HCT116 (cell line): ENCODE data around the gene ELAC1. TPM values are rescaled to one million over a fixed set of nuclear protein-coding genes. Genes with fewer than 3 reads are reported as not detected.

ENCODE experiments used
- ATAC-seq: fragments of 200-7000 bp; cut with Tn5 transposase; 2 replicates; pipeline ENCODE4 v1.9.1; 2020; ENCODE audit warnings: mild to moderate bottlenecking, moderate library complexity
- BruUV-seq: library from RNA; stranded (reverse); fragments of 400-500 nt; replicated peaks from 2 replicates; lab custom pipeline; 2021; lab: Mats Ljungman, UMichigan
- CTCF ChIA-PET: fragments of 300-600 bp; sonication (Branson Sonifier 250); formaldehyde crosslinking; loops from one replicate; lab custom pipeline; 2021; ENCODE audit warnings: antibody characterized with exemption; lab: Charles Lee
- POLR2A ChIA-PET: fragments of 300-600, 350-600 bp; sonication (Branson Sonifier 250); formaldehyde crosslinking; loops from one replicate; lab custom pipeline; 2021; ENCODE audit warnings: antibody characterized with exemption; lab: Charles Lee
- RAD21 ChIA-PET, 2 experiments: fragments of 300-600 bp; sonication (Branson Sonifier 250); formaldehyde crosslinking; loops; one replicate each; lab custom pipeline; 2023; ENCODE audit warnings: low total read pairs in 2 of 2; ENCODE audit not compliant: uncharacterized antibody in 2 of 2, unreplicated experiment in 2 of 2, low non-redundant PET in 1 of 2; lab: Charles Lee
- DNase-seq: peaks from one replicate; pipeline ENCODE4 v3.0.0-alpha.2; 2010; ENCODE audit warnings: low read depth, low spot score
- H2AFZ ChIP-seq: fragments of 200-600 bp; shearing (Covaris generic), sonication (generic); 2 replicates; pipeline ENCODE4 v1.6.1; 2017; ENCODE audit warnings: low read depth, mixed run types, mixed read lengths, antibody characterized with exemption, low read length; ENCODE audit not compliant: poor library complexity, severe bottlenecking
- H3K27ac ChIP-seq: 2 replicates; pipeline ENCODE4 v1.5.1; 2012; ENCODE audit warnings: low read depth, low read length
- H3K27me3 ChIP-seq: fragments of 200-600 bp; sonication (generic); 2 replicates; pipeline ENCODE4 v1.6.1; 2016; ENCODE audit warnings: mixed run types, low read length, mixed read lengths; ENCODE audit not compliant: insufficient read depth
- H3K36me3 ChIP-seq, 2 experiments: fragments of 200-500 bp in 1 of 2; fragments of 200-600 bp in 1 of 2; sonication (Bioruptor generic) in 1 of 2; sonication (generic) in 1 of 2; 2 replicates each; pipeline versions ENCODE4 v1.5.1 to v1.6.1; 2014 to 2016; ENCODE audit warnings: low read length in 2 of 2, inconsistent platforms in 1 of 2, mixed read lengths in 1 of 2, mixed run types in 1 of 2; ENCODE audit not compliant: insufficient read depth in 2 of 2, control insufficient read depth in 1 of 2
- H3K4me1 ChIP-seq, 2 experiments: fragments of 200-600 bp in 1 of 2; sonication (generic) in 1 of 2; 2 replicates each; pipeline versions ENCODE4 v1.5.1 to v1.6.1; 2012 to 2017; ENCODE audit warnings: low read length in 2 of 2, inconsistent platforms in 1 of 2, mild to moderate bottlenecking in 1 of 2, mixed read lengths in 1 of 2, mixed run types in 1 of 2, moderate library complexity in 1 of 2; ENCODE audit not compliant: insufficient read depth in 2 of 2, control insufficient read depth in 1 of 2
- H3K4me2 ChIP-seq: fragments of 200-600 bp; sonication (generic); 2 replicates; pipeline ENCODE4 v1.6.1; 2017; ENCODE audit warnings: mixed run types, low read length, mixed read lengths
- H3K4me3 ChIP-seq, 2 experiments: fragments of 200-600 bp in 1 of 2; sonication (generic) in 1 of 2; replicated peaks in 1 of 2; 2 replicates each; pipeline ENCODE4 v1.5.1; 2011 to 2016; ENCODE audit warnings: low read length in 2 of 2, control low read depth in 1 of 2, low read depth in 1 of 2, mild to moderate bottlenecking in 1 of 2, mixed read lengths in 1 of 2, mixed run types in 1 of 2
- H3K79me2 ChIP-seq: fragments of 200-600 bp; sonication (generic); 2 replicates; pipeline ENCODE4 v1.6.1; 2017; ENCODE audit warnings: mild to moderate bottlenecking, mixed run types, low read length, moderate library complexity, mixed read lengths; ENCODE audit not compliant: insufficient read depth
- H3K9ac ChIP-seq: fragments of 200-600 bp; sonication (generic); 2 replicates; pipeline ENCODE4 v1.6.1; 2016; ENCODE audit warnings: low read length, mixed read lengths
- H3K9me2 ChIP-seq: fragments of 200-600 bp; sonication (generic), shearing (Covaris generic); 2 replicates; pipeline ENCODE4 v1.6.1; 2017; ENCODE audit warnings: mixed run types, mild to moderate bottlenecking, moderate library complexity; ENCODE audit not compliant: insufficient read depth
- H3K9me3 ChIP-seq, 2 experiments: fragments of 200-500 bp in 1 of 2; fragments of 200-600 bp in 1 of 2; sonication (Bioruptor generic) in 1 of 2; sonication (generic) in 1 of 2; 2 replicates each; pipeline ENCODE4 v1.6.1; 2014 to 2017; ENCODE audit warnings: low read length in 2 of 2, mixed read lengths in 2 of 2, inconsistent platforms in 1 of 2, low read depth in 1 of 2, mild to moderate bottlenecking in 1 of 2, mixed run types in 1 of 2, moderate library complexity in 1 of 2; ENCODE audit not compliant: control insufficient read depth in 1 of 2, insufficient read depth in 1 of 2
- H4K20me1 ChIP-seq: fragments of 200-600 bp; sonication (generic), shearing (Covaris generic); 2 replicates; pipeline ENCODE4 v1.6.1; 2017; ENCODE audit warnings: mixed run types, mild to moderate bottlenecking, moderate library complexity; ENCODE audit not compliant: insufficient read depth
- CBX3 ChIP-seq: IDR thresholded peaks from 2 replicates; pipeline ENCODE4 v1.6.1; 2012; ENCODE audit warnings: low read depth
- EGR1 ChIP-seq: IDR thresholded peaks from 2 replicates; pipeline ENCODE4 v1.6.1; 2012; ENCODE audit warnings: low read depth
- ELF1 ChIP-seq: IDR thresholded peaks from 2 replicates; pipeline ENCODE4 v1.6.1; 2012; ENCODE audit warnings: low read depth, borderline replicate concordance
- EZH2 ChIP-seq: fragments of 200-600 bp; sonication (generic); IDR thresholded peaks from 2 replicates; pipeline ENCODE4 v1.6.1; 2017; ENCODE audit warnings: antibody characterized with exemption, mixed run types
- EZH2phosphoT487 ChIP-seq: fragments of 200-600 bp; IDR thresholded peaks from 2 replicates; pipeline ENCODE4 v1.6.1; 2018; ENCODE audit warnings: antibody characterized with exemption, borderline replicate concordance
- POLR2AphosphoS5 ChIP-seq: IDR thresholded peaks from 2 replicates; pipeline ENCODE4 v1.6.1; 2011; ENCODE audit warnings: mild to moderate bottlenecking, low read depth, low read length, moderate library complexity
- SP1 ChIP-seq: IDR thresholded peaks from 2 replicates; pipeline ENCODE4 v1.6.1; 2012; ENCODE audit warnings: low read depth
- TCF7L2 ChIP-seq: IDR thresholded peaks from 2 replicates; pipeline ENCODE4 v1.7.0; 2011; ENCODE audit warnings: borderline replicate concordance, inconsistent platforms; ENCODE audit not compliant: insufficient read depth, insufficient read length; ENCODE audit errors: extremely low read depth
- YY1 ChIP-seq: IDR thresholded peaks from 2 replicates; pipeline ENCODE4 v1.6.1; 2011; ENCODE audit warnings: low read length, low read depth, moderate library complexity, mild to moderate bottlenecking; ENCODE audit not compliant: insufficient replicate concordance; ENCODE audit errors: extremely low read depth
- ZFX ChIP-seq: fragments of 450-650 bp; IDR thresholded peaks from 2 replicates; pipeline ENCODE4 v1.6.1; 2017
- intact Hi-C: fragments of 100-400 bp; cut with micrococcal nuclease; formaldehyde crosslinking; loops from 2 replicates; pipeline ENCODE4 v1.10.0; 2022
- total RNA-seq: library from RNA; stranded (reverse); gene quantifications from one replicate; pipeline ENCODE4 v1.2.1, GENCODE V29; 2021; ENCODE audit not compliant: unreplicated experiment
- TF ChIP-seq, protein P1 (sequence below): IDR thresholded peaks from 2 replicates; pipeline ENCODE4 v1.6.1; 2012
- TF ChIP-seq, protein P2 (sequence below), 3 experiments: fragments of 200-600 bp in 1 of 3; sonication (generic) in 1 of 3; IDR thresholded peaks in 2 of 3; conservative IDR thresholded peaks in 1 of 3; 2 replicates each; pipeline ENCODE4 v1.5.1; 2012 to 2017; ENCODE audit warnings: low read depth in 2 of 3, low read length in 2 of 3, antibody characterized with exemption in 1 of 3, borderline replicate concordance in 1 of 3, control low read depth in 1 of 3, mild to moderate bottlenecking in 1 of 3, mixed read lengths in 1 of 3, mixed run types in 1 of 3, moderate library complexity in 1 of 3; ENCODE audit not compliant: insufficient read depth in 1 of 3

Gene ELAC1
- total RNA-seq, 1 experiment from 2014 or later, result 8.6 TPM

GRCh38 chr18:50924372-50924771 is 43.5 kb upstream of the ELAC1 start:
- Histone ChIP-seq H3K27ac (no peak overlapping the region), H4K20me1 (no peaks in the 10 kb centered on the region), H3K9ac (no peak overlapping the region), H3K36me3 (peaks cover 10 to 15% of the 10 kb centered on the region in 2 experiments; a peak in 3 of 4 replicates), H3K27me3 (no peaks in the 10 kb centered on the region), H3K4me2 (no peak overlapping the region), H3K4me3 (no peak overlapping the region), H2AFZ (no peak overlapping the region), H3K9me3 (no peaks in the 10 kb centered on the region), H3K4me1 (no peaks in the 10 kb centered on the region), H3K9me2 (no peaks in the 10 kb centered on the region), H3K79me2 (no peaks in the 10 kb centered on the region)
- no TSS peak for BruUV-seq
- ChIA-PET RAD21 (no interaction called here), CTCF (no interaction called here), POLR2A (no interaction called here)
- TF ChIP-seq YY1 (no peak), EZH2 (no peak), CBX3 (no peak), EZH2phosphoT487 (no peak), ELF1 (no peak), POLR2AphosphoS5 (no peak), SP1 (no peak), TCF7L2 (no peak), ZFX (no peak), EGR1 (no peak)
- TF ChIP-seq, protein P1, sequence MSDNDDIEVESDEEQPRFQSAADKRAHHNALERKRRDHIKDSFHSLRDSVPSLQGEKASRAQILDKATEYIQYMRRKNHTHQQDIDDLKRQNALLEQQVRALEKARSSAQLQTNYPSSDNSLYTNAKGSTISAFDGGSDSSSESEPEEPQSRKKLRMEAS, result no peak
- TF ChIP-seq, protein P2, sequence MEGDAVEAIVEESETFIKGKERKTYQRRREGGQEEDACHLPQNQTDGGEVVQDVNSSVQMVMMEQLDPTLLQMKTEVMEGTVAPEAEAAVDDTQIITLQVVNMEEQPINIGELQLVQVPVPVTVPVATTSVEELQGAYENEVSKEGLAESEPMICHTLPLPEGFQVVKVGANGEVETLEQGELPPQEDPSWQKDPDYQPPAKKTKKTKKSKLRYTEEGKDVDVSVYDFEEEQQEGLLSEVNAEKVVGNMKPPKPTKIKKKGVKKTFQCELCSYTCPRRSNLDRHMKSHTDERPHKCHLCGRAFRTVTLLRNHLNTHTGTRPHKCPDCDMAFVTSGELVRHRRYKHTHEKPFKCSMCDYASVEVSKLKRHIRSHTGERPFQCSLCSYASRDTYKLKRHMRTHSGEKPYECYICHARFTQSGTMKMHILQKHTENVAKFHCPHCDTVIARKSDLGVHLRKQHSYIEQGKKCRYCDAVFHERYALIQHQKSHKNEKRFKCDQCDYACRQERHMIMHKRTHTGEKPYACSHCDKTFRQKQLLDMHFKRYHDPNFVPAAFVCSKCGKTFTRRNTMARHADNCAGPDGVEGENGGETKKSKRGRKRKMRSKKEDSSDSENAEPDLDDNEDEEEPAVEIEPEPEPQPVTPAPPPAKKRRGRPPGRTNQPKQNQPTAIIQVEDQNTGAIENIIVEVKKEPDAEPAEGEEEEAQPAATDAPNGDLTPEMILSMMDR (IDR thresholded peaks at IDR 0.05 in 2 of 3, conservative IDR thresholded peaks at IDR 0.05 in 1 of 3; ENCODE audit: borderline replicate concordance in 1 of 3, insufficient read depth in 1 of 3, low read depth in 2 of 3, low read length in 2 of 3), result no peak
- ATAC-seq, result no peak
- intact Hi-C loops, result no loop called here
- DNase-seq, result no peak
